Liver (tissue), 9 donors: Measurements from ENCODE around the gene INSYN2B. TPM values are rescaled to one million over a fixed set of nuclear protein-coding genes. Genes with fewer than 3 reads are reported as not detected.

Source experiments
- DNase-seq: peaks from one replicate; pipeline ENCODE4 v3.0.0-alpha.2; 2017; ENCODE audit warnings: low spot score
- H3K27ac ChIP-seq, 2 donors: one replicate each; pipeline ENCODE4 v1.7.0; 2013; ENCODE audit warnings: inconsistent platforms in 2 of 2, low read length in 2 of 2, control low read depth in 1 of 2, low read depth in 1 of 2, mild to moderate bottlenecking in 1 of 2
- H3K27me3 ChIP-seq, 4 donors: one replicate each; pipeline versions ENCODE4 v1.6.1 to v1.7.0; 2013; ENCODE audit warnings: low read length in 3 of 4, inconsistent platforms in 1 of 4, mild to moderate bottlenecking in 1 of 4, moderate library complexity in 1 of 4; ENCODE audit not compliant: control insufficient read depth in 4 of 4, insufficient read depth in 4 of 4
- H3K36me3 ChIP-seq, 4 donors: one replicate each; pipeline versions ENCODE4 v1.6.1 to v1.7.0; 2013; ENCODE audit warnings: low read length in 3 of 4, mild to moderate bottlenecking in 3 of 4, low read depth in 1 of 4, moderate library complexity in 1 of 4; ENCODE audit not compliant: control insufficient read depth in 4 of 4, insufficient read depth in 3 of 4
- H3K4me1 ChIP-seq, 4 donors: one replicate each; pipeline versions ENCODE4 v1.6.1 to v1.7.0; 2013; ENCODE audit warnings: low read length in 3 of 4, mild to moderate bottlenecking in 3 of 4, moderate library complexity in 1 of 4; ENCODE audit not compliant: control insufficient read depth in 4 of 4, insufficient read depth in 4 of 4
- H3K4me3 ChIP-seq, 3 donors: one replicate each; pipeline versions ENCODE4 v1.6.1 to v1.7.0; 2013; ENCODE audit warnings: low read length in 3 of 3, control low read depth in 1 of 3, low read depth in 1 of 3, mild to moderate bottlenecking in 1 of 3
- H3K9ac ChIP-seq, 2 donors: one replicate each; pipeline ENCODE4 v1.7.0; 2013; ENCODE audit warnings: low read length in 2 of 2, mild to moderate bottlenecking in 2 of 2, moderate library complexity in 2 of 2, control low read depth in 1 of 2, low read depth in 1 of 2
- H3K9me3 ChIP-seq, 4 donors: one replicate each; pipeline versions ENCODE4 v1.6.1 to v1.7.0; 2013; ENCODE audit warnings: low read length in 3 of 4; ENCODE audit not compliant: control insufficient read depth in 4 of 4
- ATF3 ChIP-seq: IDR thresholded peaks from 2 replicates; pipeline ENCODE4 v1.6.1; 2016; ENCODE audit warnings: antibody characterized with exemption
- CTCF ChIP-seq: fragments of 150-350 bp; IDR thresholded peaks from 2 replicates; pipeline ENCODE4 v1.5.1; 2017; ENCODE audit warnings: improper control_type of control experiment, low read depth, low read length; ENCODE audit not compliant: missing input control
- EGR1 ChIP-seq, 2 donors: IDR thresholded peaks; 2 replicates each; pipeline ENCODE4 v1.6.1; 2016 to 2018; ENCODE audit warnings: antibody characterized with exemption in 2 of 2, low read depth in 2 of 2
- FOXA1 ChIP-seq: IDR thresholded peaks from 2 replicates; pipeline ENCODE4 v1.6.1; 2016; ENCODE audit warnings: antibody characterized with exemption
- FOXA2 ChIP-seq: IDR thresholded peaks from 2 replicates; pipeline ENCODE4 v1.6.1; 2016; ENCODE audit warnings: antibody characterized with exemption
- GABPA ChIP-seq, 2 donors: IDR thresholded peaks in 1 of 2; conservative IDR thresholded peaks in 1 of 2; 2 replicates each; pipeline ENCODE4 v1.6.1; 2016; ENCODE audit warnings: antibody characterized with exemption in 2 of 2, mild to moderate bottlenecking in 1 of 2, moderate library complexity in 1 of 2
- HNF4A ChIP-seq, 2 donors: conservative IDR thresholded peaks; 2 replicates each; pipeline ENCODE4 v1.6.1; 2016; ENCODE audit warnings: antibody characterized with exemption in 2 of 2, mild to moderate bottlenecking in 2 of 2
- HNF4G ChIP-seq: IDR thresholded peaks from 2 replicates; pipeline ENCODE4 v1.6.1; 2016; ENCODE audit warnings: antibody characterized with exemption
- MAX ChIP-seq: IDR thresholded peaks from 2 replicates; pipeline ENCODE4 v1.6.1; 2016; ENCODE audit warnings: antibody characterized with exemption
- NR2F2 ChIP-seq: IDR thresholded peaks from 2 replicates; pipeline ENCODE4 v1.6.1; 2016; ENCODE audit warnings: antibody characterized with exemption
- RAD21 ChIP-seq, 2 donors: IDR thresholded peaks; 2 replicates each; pipeline ENCODE4 v1.6.1; 2016; ENCODE audit warnings: antibody characterized with exemption in 2 of 2, mild to moderate bottlenecking in 2 of 2
- REST ChIP-seq: IDR thresholded peaks from 2 replicates; pipeline ENCODE4 v1.6.1; 2016; ENCODE audit warnings: antibody characterized with exemption, mild to moderate bottlenecking
- SP1 ChIP-seq: IDR thresholded peaks from 2 replicates; pipeline ENCODE4 v1.6.1; 2018; ENCODE audit warnings: antibody characterized with exemption, mild to moderate bottlenecking
- TAF1 ChIP-seq: conservative IDR thresholded peaks from 2 replicates; pipeline ENCODE4 v1.6.1; 2016; ENCODE audit warnings: antibody characterized with exemption, mild to moderate bottlenecking
- YY1 ChIP-seq: IDR thresholded peaks from 2 replicates; pipeline ENCODE4 v1.6.1; 2016; ENCODE audit warnings: antibody characterized with exemption, mild to moderate bottlenecking
- ZBTB33 ChIP-seq: IDR thresholded peaks from 2 replicates; pipeline ENCODE4 v1.6.1; 2016; ENCODE audit warnings: antibody characterized with exemption
- WGBS: extraction: QIAGEN DNeasy Blood & Tissue Kit; methylation state at CpG from one replicate; pipeline ENCODE4 v1.1.7; 2013; 5-methylcytosine and 5-hydroxymethylcytosine counted together
- polyA plus RNA-seq, 2 donors: library from polyadenylated mRNA; stranded (reverse) in 1 of 2; unstranded in 1 of 2; fragments of 200-250 nt in 1 of 2; fragments of >200 nt in 1 of 2; fragmentation: Nextera tagmentation in 1 of 2; extraction: Ambion mirVana in 1 of 2; gene quantifications; one replicate each; pipeline versions ENCODE4 v1.2.1 to v1.2.3, GENCODE V29; 2013 to 2015
- total RNA-seq, 2 donors: library from RNA; depleted of rRNA; stranded (reverse); fragments of >200 nt; gene quantifications; one replicate each; pipeline ENCODE4 v1.2.3, GENCODE V29; 2014
- donor health status: healthy.
- donor health status: healthy.
- donor health status: healthy.
- donor health status: healthy.
- donor health status: healthy.

The INSYN2B gene
- total and polyA plus RNA-seq, 4 donors, result 0.08 to 0.33 (median 0.13) TPM; not detected in 1

- Histone ChIP-seq H3K36me3 (no peaks in the 10 kb centered on the region), H3K4me1 (no peaks in the 10 kb centered on the region), H3K4me3 (no peak overlapping the region), H3K27me3 (peaks cover 0 to 2% (median 0%) of the 10 kb centered on the region in 4 donors), H3K9ac (no peak overlapping the region), H3K27ac (no peak overlapping the region), H3K9me3 (no peaks in the 10 kb centered on the region)
- no peak for DNase-seq
- TF ChIP-seq HNF4G (no peak), TAF1 (no peak), YY1 (no peak), MAX (no peak), NR2F2 (no peak), HNF4A (conservative IDR thresholded peaks at IDR 0.05) (no peak), GABPA (IDR thresholded peaks at IDR 0.05 in 1 of 2, conservative IDR thresholded peaks at IDR 0.05 in 1 of 2) (no peak), ZBTB33 (no peak), FOXA2 (no peak), EGR1 (IDR thresholded peaks at IDR 0.05; ENCODE audit: low read depth in 2 of 2) (no peak), FOXA1 (no peak)
- WGBS, result 73% methylated on average over 1 of the region's 1 CpG
These were observed 56.3 kb downstream of the INSYN2B start for GRCh38 chr5:169923988-169924387.

GRCh38 chr5:169922474-169922873 is 57.8 kb downstream of the INSYN2B start:
- DNase-seq, result no peak
- no peaks in the 10 kb centered on the region for H3K36me3 ChIP-seq
- no peak for TF ChIP-seq CTCF
- no peak for TF ChIP-seq FOXA2
- TF ChIP-seq RAD21 (IDR thresholded peaks at IDR 0.05), result no peak
- TF ChIP-seq SP1, result no peak
- no peak for TF ChIP-seq REST
- TF ChIP-seq ZBTB33, result no peak
- TF ChIP-seq ATF3, result no peak
- no peak for TF ChIP-seq NR2F2
- TF ChIP-seq MAX, result no peak
- WGBS, result 81% methylated on average over 1 of the region's 1 CpG
- H3K9ac ChIP-seq, result no peak overlapping the region
- H3K27me3 ChIP-seq, result peaks cover 0 to 2% (median 0%) of the 10 kb centered on the region in 4 donors
- H3K27ac ChIP-seq, result no peak overlapping the region
- H3K4me1 ChIP-seq, result no peaks in the 10 kb centered on the region
- no peak overlapping the region for H3K4me3 ChIP-seq
- H3K9me3 ChIP-seq, result no peaks in the 10 kb centered on the region
